DOHH2 (cell line): ENCODE data around the gene METTL25.

Source experiments
- H3F3A ChIP-seq: fragments of 200-600 bp; sonication (generic), shearing (Covaris generic); 2 replicates; pipeline ENCODE4 v1.6.0; 2016; ENCODE audit warnings: antibody characterized with exemption, mild to moderate bottlenecking; ENCODE audit not compliant: control insufficient read depth, insufficient read depth
- H3K27ac ChIP-seq: fragments of 200-600 bp; sonication (generic); 2 replicates; pipeline ENCODE4 v1.5.1; 2014; ENCODE audit warnings: low read depth, mild to moderate bottlenecking, low read length, moderate library complexity
- H3K27me3 ChIP-seq: fragments of 200-600 bp; sonication (generic); 2 replicates; pipeline ENCODE4 v1.6.1; 2014; ENCODE audit warnings: mild to moderate bottlenecking, low read length, mixed read lengths; ENCODE audit not compliant: control insufficient read depth
- H3K36me3 ChIP-seq: fragments of 200-600 bp; sonication (generic); 2 replicates; pipeline ENCODE4 v1.6.1; 2014; ENCODE audit warnings: mild to moderate bottlenecking, low read length, moderate library complexity, mixed read lengths; ENCODE audit not compliant: control insufficient read depth
- H3K4me1 ChIP-seq: fragments of 200-600 bp; sonication (generic); 2 replicates; pipeline ENCODE4 v1.6.1; 2014; ENCODE audit warnings: mild to moderate bottlenecking, low read length, mixed read lengths; ENCODE audit not compliant: control insufficient read depth
- H3K4me2 ChIP-seq: fragments of 200-600 bp; sonication (generic); 2 replicates; pipeline ENCODE4 v1.6.0; 2014; ENCODE audit warnings: mild to moderate bottlenecking, low read length, moderate library complexity
- H3K4me3 ChIP-seq: fragments of 200-600 bp; sonication (generic); 2 replicates; pipeline ENCODE4 v1.5.1; 2014; ENCODE audit warnings: mild to moderate bottlenecking, low read length, mixed read lengths
- H3K79me2 ChIP-seq: fragments of 200-600 bp; sonication (generic); 2 replicates; pipeline ENCODE4 v1.6.1; 2014; ENCODE audit warnings: mild to moderate bottlenecking, low read length, mixed read lengths; ENCODE audit not compliant: control insufficient read depth
- H3K9me2 ChIP-seq: fragments of 200-600 bp; sonication (generic); replicated peaks from 2 replicates; pipeline ENCODE4 v1.6.1; 2014; ENCODE audit warnings: mild to moderate bottlenecking, low read length, mixed read lengths; ENCODE audit not compliant: control insufficient read depth
- H3K9me3 ChIP-seq: fragments of 200-600 bp; sonication (generic); 2 replicates; pipeline ENCODE4 v1.6.1; 2014; ENCODE audit warnings: antibody characterized with exemption, low read length, mixed read lengths; ENCODE audit not compliant: control insufficient read depth, insufficient read depth
- H4K20me1 ChIP-seq: fragments of 200-600 bp; sonication (generic); 2 replicates; pipeline ENCODE4 v1.6.0; 2014; ENCODE audit warnings: low read depth, mild to moderate bottlenecking, antibody characterized with exemption, low read length, moderate library complexity; ENCODE audit not compliant: control insufficient read depth, insufficient read depth
- CTCF ChIP-seq: fragments of 200-600 bp; sonication (generic); IDR thresholded peaks from one replicate; pipeline ENCODE4 v1.5.1; 2014; ENCODE audit warnings: antibody characterized with exemption, mild to moderate bottlenecking, low read depth, low read length; ENCODE audit not compliant: poor library complexity, severe bottlenecking
- EZH2phosphoT487 ChIP-seq: fragments of 200-600 bp; sonication (generic); IDR thresholded peaks from 2 replicates; pipeline ENCODE4 v1.6.1; 2017; ENCODE audit warnings: borderline replicate concordance, mild to moderate bottlenecking, antibody characterized with exemption, low read length, moderate library complexity, mixed read lengths

Gene METTL25

GRCh38 chr12:82486524-82487235 is 128.4 kb downstream of the METTL25 start:
- Histone ChIP-seq H3K9me3 (no peaks in the 10 kb centered on the region), H3K36me3 (no peaks in the 10 kb centered on the region), H3K4me2 (no peak overlapping the region), H3K27me3 (no peaks in the 10 kb centered on the region; the same call in 1 of the 2 replicates), H3K27ac (no peak overlapping the region), H3F3A (no peaks in the 10 kb centered on the region), H3K79me2 (no peaks in the 10 kb centered on the region), H3K4me1 (no peaks in the 10 kb centered on the region), H3K4me3 (no peak overlapping the region), H4K20me1 (no peaks in the 10 kb centered on the region), H3K9me2 (no peaks in the 10 kb centered on the region)
- TF ChIP-seq CTCF (no peak), EZH2phosphoT487 (no peak)

- TF ChIP-seq CTCF: no peak
- no peak for TF ChIP-seq EZH2phosphoT487
- H3K4me2 ChIP-seq: no peak overlapping the region
- H3F3A ChIP-seq: no peaks in the 10 kb centered on the region
- no peak overlapping the region for H3K4me3 ChIP-seq
- no peaks in the 10 kb centered on the region for H3K27me3 ChIP-seq
- H3K9me2 ChIP-seq: no peaks in the 10 kb centered on the region
- H3K27ac ChIP-seq: no peak overlapping the region
- H3K4me1 ChIP-seq: no peaks in the 10 kb centered on the region
- no peaks in the 10 kb centered on the region for H4K20me1 ChIP-seq
- H3K9me3 ChIP-seq: no peaks in the 10 kb centered on the region
- H3K36me3 ChIP-seq: no peaks in the 10 kb centered on the region
- H3K79me2 ChIP-seq: no peaks in the 10 kb centered on the region
These were observed 146.1 kb downstream of the METTL25 start for GRCh38 chr12:82504409-82504808.

- H3K4me1 ChIP-seq: no peaks in the 10 kb centered on the region
- no peaks in the 10 kb centered on the region for H3K9me3 ChIP-seq
- H3F3A ChIP-seq: no peaks in the 10 kb centered on the region
- no peaks in the 10 kb centered on the region for H3K79me2 ChIP-seq
- H3K9me2 ChIP-seq: no peaks in the 10 kb centered on the region
- H3K36me3 ChIP-seq: no peaks in the 10 kb centered on the region
- H4K20me1 ChIP-seq: no peaks in the 10 kb centered on the region
- no peaks in the 10 kb centered on the region for H3K27me3 ChIP-seq
- H3K4me3 ChIP-seq: no peak overlapping the region
- no peak overlapping the region for H3K27ac ChIP-seq
- TF ChIP-seq EZH2phosphoT487: no peak
- TF ChIP-seq CTCF: no peak
- H3K4me2 ChIP-seq: no peak overlapping the region
These were observed 146.8 kb downstream of the METTL25 start for GRCh38 chr12:82505150-82505549.
